Measurements from ENCODE around the gene FGF3. TPM values are rescaled to one million over a fixed set of nuclear protein-coding genes. Genes with fewer than 3 reads are reported as not detected.

Gene FGF3
- total RNA-seq, 1 experiment from 2014 or later, result not detected

- Histone ChIP-seq H2AFZ (ENCODE audit: low read length) (no peak overlapping the region), H3F3A (ENCODE audit: low read length, unreplicated experiment) (no peaks in the 10 kb centered on the region), H3K9ac (ENCODE audit: low read length) (no peak overlapping the region), H3K27ac (ENCODE audit: low read length) (no peak overlapping the region), H3K4me2 (ENCODE audit: low read length) (no peak overlapping the region), H3K79me2 (ENCODE audit: low read length) (no peaks in the 10 kb centered on the region), H4K20me1 (ENCODE audit: low read length) (no peaks in the 10 kb centered on the region), H3K27me3 (ENCODE audit: low read length) (no peaks in the 10 kb centered on the region), H3K9me3 (ENCODE audit: low read length) (no peaks in the 10 kb centered on the region), H3K4me3 (ENCODE audit: low read length) (no peak overlapping the region), H3K4me1 (ENCODE audit: insufficient read depth, low read length) (peaks cover 15% of the 10 kb centered on the region), H3K36me3 (ENCODE audit: low read depth, low read length) (no peaks in the 10 kb centered on the region), H3K9me2 (replicated peaks; ENCODE audit: low read length) (no peaks in the 10 kb centered on the region)
- CTCF ChIA-PET, result no interaction called here
- BruUV-seq (replicated peaks), result no TSS peak
- TF ChIP-seq CTCF (conservative IDR thresholded peaks at IDR 0.05; ENCODE audit: low read depth, low read length) (no peak), EZH2phosphoT487 (IDR thresholded peaks at IDR 0.05; ENCODE audit: borderline replicate concordance, low read length) (no peak), EZH2 (IDR thresholded peaks at IDR 0.05; ENCODE audit: low read length, unreplicated experiment) (no peak)
- ATAC-seq (no peak), DNase-seq (no peak)
- POLR2A ChIA-PET (ENCODE audit: unreplicated experiment), result no interaction called here
- intact Hi-C loops (cut with micrococcal nuclease), result no loop called here
Measured at GRCh38 chr11:69865707-69866106, 46.5 kb upstream of the FGF3 start.

GRCh38 chr11:69864686-69865661, 45.8 kb upstream of the FGF3 start:
- Histone ChIP-seq H3K4me3 (ENCODE audit: low read length) (no peak overlapping the region), H3F3A (ENCODE audit: low read length, unreplicated experiment) (no peaks in the 10 kb centered on the region), H3K36me3 (ENCODE audit: low read depth, low read length) (no peaks in the 10 kb centered on the region), H3K9me3 (ENCODE audit: low read length) (no peaks in the 10 kb centered on the region), H3K9ac (ENCODE audit: low read length) (no peak overlapping the region), H3K4me2 (ENCODE audit: low read length) (no peak overlapping the region), H3K9me2 (replicated peaks; ENCODE audit: low read length) (no peaks in the 10 kb centered on the region), H3K27ac (ENCODE audit: low read length) (no peak overlapping the region), H4K20me1 (ENCODE audit: low read length) (no peaks in the 10 kb centered on the region), H2AFZ (ENCODE audit: low read length) (no peak overlapping the region), H3K27me3 (ENCODE audit: low read length) (no peaks in the 10 kb centered on the region), H3K79me2 (ENCODE audit: low read length) (no peaks in the 10 kb centered on the region), H3K4me1 (ENCODE audit: insufficient read depth, low read length) (peaks cover 15% of the 10 kb centered on the region)
- BruUV-seq (replicated peaks), result no TSS peak
- intact Hi-C loops (cut with micrococcal nuclease), result no loop called here
- CTCF ChIA-PET, result no interaction called here
- DNase-seq (no peak), ATAC-seq (no peak)
- TF ChIP-seq EZH2phosphoT487 (IDR thresholded peaks at IDR 0.05; ENCODE audit: borderline replicate concordance, low read length) (no peak), CTCF (conservative IDR thresholded peaks at IDR 0.05; ENCODE audit: low read depth, low read length) (no peak), EZH2 (IDR thresholded peaks at IDR 0.05; ENCODE audit: low read length, unreplicated experiment) (no peak)
- POLR2A ChIA-PET (ENCODE audit: unreplicated experiment), result no interaction called here
